DOHH2 (cell line): ENCODE results near the gene RPP38.

Experiments used
- H3F3A ChIP-seq: fragments of 200-600 bp; sonication (generic), shearing (Covaris generic); 2 replicates; pipeline ENCODE4 v1.6.0; 2016; ENCODE audit warnings: antibody characterized with exemption, mild to moderate bottlenecking; ENCODE audit not compliant: control insufficient read depth, insufficient read depth
- H3K27ac ChIP-seq: fragments of 200-600 bp; sonication (generic); 2 replicates; pipeline ENCODE4 v1.5.1; 2014; ENCODE audit warnings: low read depth, mild to moderate bottlenecking, low read length, moderate library complexity
- H3K27me3 ChIP-seq: fragments of 200-600 bp; sonication (generic); 2 replicates; pipeline ENCODE4 v1.6.1; 2014; ENCODE audit warnings: mild to moderate bottlenecking, low read length, mixed read lengths; ENCODE audit not compliant: control insufficient read depth
- H3K36me3 ChIP-seq: fragments of 200-600 bp; sonication (generic); 2 replicates; pipeline ENCODE4 v1.6.1; 2014; ENCODE audit warnings: mild to moderate bottlenecking, low read length, moderate library complexity, mixed read lengths; ENCODE audit not compliant: control insufficient read depth
- H3K4me1 ChIP-seq: fragments of 200-600 bp; sonication (generic); 2 replicates; pipeline ENCODE4 v1.6.1; 2014; ENCODE audit warnings: mild to moderate bottlenecking, low read length, mixed read lengths; ENCODE audit not compliant: control insufficient read depth
- H3K4me2 ChIP-seq: fragments of 200-600 bp; sonication (generic); 2 replicates; pipeline ENCODE4 v1.6.0; 2014; ENCODE audit warnings: mild to moderate bottlenecking, low read length, moderate library complexity
- H3K4me3 ChIP-seq: fragments of 200-600 bp; sonication (generic); 2 replicates; pipeline ENCODE4 v1.5.1; 2014; ENCODE audit warnings: mild to moderate bottlenecking, low read length, mixed read lengths
- H3K79me2 ChIP-seq: fragments of 200-600 bp; sonication (generic); 2 replicates; pipeline ENCODE4 v1.6.1; 2014; ENCODE audit warnings: mild to moderate bottlenecking, low read length, mixed read lengths; ENCODE audit not compliant: control insufficient read depth
- H3K9me2 ChIP-seq: fragments of 200-600 bp; sonication (generic); replicated peaks from 2 replicates; pipeline ENCODE4 v1.6.1; 2014; ENCODE audit warnings: mild to moderate bottlenecking, low read length, mixed read lengths; ENCODE audit not compliant: control insufficient read depth
- H3K9me3 ChIP-seq: fragments of 200-600 bp; sonication (generic); 2 replicates; pipeline ENCODE4 v1.6.1; 2014; ENCODE audit warnings: antibody characterized with exemption, low read length, mixed read lengths; ENCODE audit not compliant: control insufficient read depth, insufficient read depth
- H4K20me1 ChIP-seq: fragments of 200-600 bp; sonication (generic); 2 replicates; pipeline ENCODE4 v1.6.0; 2014; ENCODE audit warnings: low read depth, mild to moderate bottlenecking, antibody characterized with exemption, low read length, moderate library complexity; ENCODE audit not compliant: control insufficient read depth, insufficient read depth
- CTCF ChIP-seq: fragments of 200-600 bp; sonication (generic); IDR thresholded peaks from one replicate; pipeline ENCODE4 v1.5.1; 2014; ENCODE audit warnings: antibody characterized with exemption, mild to moderate bottlenecking, low read depth, low read length; ENCODE audit not compliant: poor library complexity, severe bottlenecking
- EZH2phosphoT487 ChIP-seq: fragments of 200-600 bp; sonication (generic); IDR thresholded peaks from 2 replicates; pipeline ENCODE4 v1.6.1; 2017; ENCODE audit warnings: borderline replicate concordance, mild to moderate bottlenecking, antibody characterized with exemption, low read length, moderate library complexity, mixed read lengths

The RPP38 gene

GRCh38 chr10:15053061-15053460, 44.1 kb upstream of the RPP38 start:
- H4K20me1 ChIP-seq: no peaks in the 10 kb centered on the region
- H3K79me2 ChIP-seq: no peaks in the 10 kb centered on the region
- no peaks in the 10 kb centered on the region for H3K4me1 ChIP-seq
- no peaks in the 10 kb centered on the region for H3K27me3 ChIP-seq
- no peaks in the 10 kb centered on the region for H3F3A ChIP-seq
- H3K36me3 ChIP-seq: no peaks in the 10 kb centered on the region
- no peaks in the 10 kb centered on the region for H3K9me2 ChIP-seq
- no peak overlapping the region for H3K27ac ChIP-seq
- H3K4me3 ChIP-seq: no peak overlapping the region
- TF ChIP-seq CTCF (no peak), EZH2phosphoT487 (no peak)
- H3K9me3 ChIP-seq: no peaks in the 10 kb centered on the region
- no peak overlapping the region for H3K4me2 ChIP-seq

GRCh38 chr10:15058689-15059088, 38.5 kb upstream of the RPP38 start:
- no peaks in the 10 kb centered on the region for H3K4me1 ChIP-seq
- no peaks in the 10 kb centered on the region for H3K36me3 ChIP-seq
- no peaks in the 10 kb centered on the region for H4K20me1 ChIP-seq
- TF ChIP-seq EZH2phosphoT487 (no peak), CTCF (no peak)
- peaks cover 10% of the 10 kb centered on the region; the same call in 1 of the 2 replicates for H3K27me3 ChIP-seq
- no peak overlapping the region for H3K4me3 ChIP-seq
- H3K9me3 ChIP-seq: no peaks in the 10 kb centered on the region
- H3K79me2 ChIP-seq: no peaks in the 10 kb centered on the region
- no peaks in the 10 kb centered on the region for H3F3A ChIP-seq
- no peaks in the 10 kb centered on the region for H3K9me2 ChIP-seq
- no peak overlapping the region for H3K27ac ChIP-seq
- H3K4me2 ChIP-seq: no peak overlapping the region

- no peak overlapping the region for H3K27ac ChIP-seq
- H4K20me1 ChIP-seq: no peaks in the 10 kb centered on the region
- peaks cover 10% of the 10 kb centered on the region; the same call in 1 of the 2 replicates for H3K27me3 ChIP-seq
- H3K4me3 ChIP-seq: no peak overlapping the region
- no peak overlapping the region for H3K4me2 ChIP-seq
- H3K4me1 ChIP-seq: no peaks in the 10 kb centered on the region
- no peaks in the 10 kb centered on the region for H3K9me3 ChIP-seq
- H3K9me2 ChIP-seq: no peaks in the 10 kb centered on the region
- no peaks in the 10 kb centered on the region for H3K36me3 ChIP-seq
- no peak for TF ChIP-seq EZH2phosphoT487
- no peak for TF ChIP-seq CTCF
- H3K79me2 ChIP-seq: no peaks in the 10 kb centered on the region
- H3F3A ChIP-seq: no peaks in the 10 kb centered on the region
These were observed 37.2 kb upstream of the RPP38 start for GRCh38 chr10:15059914-15060313.
